NCI-H2081 treated with DMSO at 0.1 percent for 48 hours (cell line): ENCODE data around the gene ANK3.

ENCODE experiments used
- DNase-seq: peaks from one replicate; lab custom pipeline; 2025; lab: John Stamatoyannopoulos, UW

Gene ANK3

GRCh38 chr10:60389413-60390025 is at the start of gene ANK3:
ANK3 (minus strand) TSS chr10:60389875; CDS start chr10:60389538, 337 bp downstream.
- DNase-seq, result no peak

GRCh38 chr10:60434418-60435046 is 44.9 kb upstream of the ANK3 start:
- peak; percentile 38 for DNase-seq

GRCh38 chr10:60433684-60434083 is 44.0 kb upstream of the ANK3 start:
- DNase-seq, result no peak

- DNase-seq, result no peak
Measured at GRCh38 chr10:60430836-60431597, 41.3 kb upstream of the ANK3 start.

- no peak for DNase-seq
Measured at GRCh38 chr10:60430017-60430416, 40.3 kb upstream of the ANK3 start.

- no peak for DNase-seq
Measured at GRCh38 chr10:60429084-60429849, 39.6 kb upstream of the ANK3 start.

GRCh38 chr10:60428387-60428737 is 38.7 kb upstream of the ANK3 start:
- no peak for DNase-seq

GRCh38 chr10:60427709-60428386 is 38.2 kb upstream of the ANK3 start:
- no peak for DNase-seq

GRCh38 chr10:60427148-60427547 is 37.5 kb upstream of the ANK3 start:
- no peak for DNase-seq

- no peak for DNase-seq
Measured at GRCh38 chr10:60426425-60426824, 36.8 kb upstream of the ANK3 start.

GRCh38 chr10:60425392-60426110 is 35.9 kb upstream of the ANK3 start:
- no peak for DNase-seq

GRCh38 chr10:60424971-60425370 is 35.3 kb upstream of the ANK3 start:
- DNase-seq, result no peak

GRCh38 chr10:60423920-60424319 is 34.2 kb upstream of the ANK3 start:
- DNase-seq, result no peak

GRCh38 chr10:60422809-60423208 is 33.1 kb upstream of the ANK3 start:
- no peak for DNase-seq

GRCh38 chr10:60420991-60421894 is 31.6 kb upstream of the ANK3 start:
- DNase-seq, result no peak

GRCh38 chr10:60419249-60419648 is 29.6 kb upstream of the ANK3 start:
- no peak for DNase-seq

- DNase-seq, result no peak
Measured at GRCh38 chr10:60417901-60418300, 28.2 kb upstream of the ANK3 start.

- no peak for DNase-seq
Measured at GRCh38 chr10:60417024-60417423, 27.3 kb upstream of the ANK3 start.

GRCh38 chr10:60414877-60415585 is 25.4 kb upstream of the ANK3 start:
- no peak for DNase-seq

- no peak for DNase-seq
Measured at GRCh38 chr10:60414111-60414510, 24.4 kb upstream of the ANK3 start.
